ENCODE data around the gene BIRC6.

- TF ChIP-seq, protein P1, sequence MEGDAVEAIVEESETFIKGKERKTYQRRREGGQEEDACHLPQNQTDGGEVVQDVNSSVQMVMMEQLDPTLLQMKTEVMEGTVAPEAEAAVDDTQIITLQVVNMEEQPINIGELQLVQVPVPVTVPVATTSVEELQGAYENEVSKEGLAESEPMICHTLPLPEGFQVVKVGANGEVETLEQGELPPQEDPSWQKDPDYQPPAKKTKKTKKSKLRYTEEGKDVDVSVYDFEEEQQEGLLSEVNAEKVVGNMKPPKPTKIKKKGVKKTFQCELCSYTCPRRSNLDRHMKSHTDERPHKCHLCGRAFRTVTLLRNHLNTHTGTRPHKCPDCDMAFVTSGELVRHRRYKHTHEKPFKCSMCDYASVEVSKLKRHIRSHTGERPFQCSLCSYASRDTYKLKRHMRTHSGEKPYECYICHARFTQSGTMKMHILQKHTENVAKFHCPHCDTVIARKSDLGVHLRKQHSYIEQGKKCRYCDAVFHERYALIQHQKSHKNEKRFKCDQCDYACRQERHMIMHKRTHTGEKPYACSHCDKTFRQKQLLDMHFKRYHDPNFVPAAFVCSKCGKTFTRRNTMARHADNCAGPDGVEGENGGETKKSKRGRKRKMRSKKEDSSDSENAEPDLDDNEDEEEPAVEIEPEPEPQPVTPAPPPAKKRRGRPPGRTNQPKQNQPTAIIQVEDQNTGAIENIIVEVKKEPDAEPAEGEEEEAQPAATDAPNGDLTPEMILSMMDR (IDR thresholded peaks at IDR 0.05; ENCODE audit: insufficient read depth, low read length, poor library complexity, severe bottlenecking), result no peak
- TF ChIP-seq EZH2phosphoT487 (conservative IDR thresholded peaks at IDR 0.05; ENCODE audit: low read length), result no peak
These were observed 235.0 kb downstream of the BIRC6 start for GRCh38 chr2:32591669-32592463.
